SKM-1 (cell line): ENCODE results near the gene ZNF584.
"Not testable (repeated sequence)": the region's sequence is repeated elsewhere in the genome, so short reads cannot be mapped to it uniquely, and the experiment has no call there.

ENCODE experiments used
- DNase-seq: peaks from one replicate; lab custom pipeline; 2025; ENCODE audit not compliant: unreplicated experiment; lab: John Stamatoyannopoulos, UW

ZNF584 gene

DNA sequence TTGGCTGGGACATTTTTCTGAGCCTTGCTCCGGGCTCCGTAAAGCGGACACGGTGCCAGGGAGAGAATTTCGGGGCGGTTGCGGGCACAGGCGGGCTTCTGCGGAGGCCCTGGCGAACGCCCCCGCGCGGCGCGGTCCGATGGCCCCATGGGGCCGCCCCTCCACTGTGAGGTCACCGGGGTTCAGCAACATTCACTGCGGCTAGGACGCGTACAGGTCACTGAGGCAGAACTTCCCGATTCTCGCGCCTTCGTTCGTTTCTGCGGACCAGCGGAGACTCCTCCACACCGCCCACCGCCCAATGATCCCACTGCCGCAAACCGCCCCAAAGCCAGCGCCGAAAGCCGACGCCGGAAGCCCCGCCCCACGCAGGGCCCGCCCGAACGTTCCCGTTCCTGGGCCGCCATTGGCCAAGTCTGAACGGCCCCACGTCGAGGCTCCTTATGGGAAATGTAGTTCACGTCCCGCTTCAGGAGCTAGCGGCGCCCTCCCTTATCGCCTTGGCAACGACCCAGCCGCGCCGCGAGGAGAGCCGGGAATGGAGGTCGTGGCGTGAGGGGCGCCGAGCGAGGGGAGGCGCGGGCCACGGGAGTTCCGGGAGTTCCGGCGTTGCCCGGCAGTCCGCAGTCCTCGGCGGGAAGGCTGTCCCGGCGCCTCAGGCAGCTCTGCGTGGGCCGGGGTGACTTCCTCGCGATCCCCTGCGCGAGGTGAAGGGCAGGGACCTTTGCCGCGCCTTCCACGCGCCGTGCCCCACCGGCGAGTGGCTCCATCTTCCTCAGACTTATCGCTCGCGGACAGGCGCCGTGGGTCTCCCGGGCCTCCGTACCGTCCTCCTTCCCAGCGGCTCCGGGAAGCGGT, at the start of gene ZNF584:
ZNF584 (plus strand) TSS at position 498 of the 858 bp plus-strand sequence. CDS start 499 bp downstream, outside the sequence.
- peak; percentile 50 for DNase-seq

DNA sequence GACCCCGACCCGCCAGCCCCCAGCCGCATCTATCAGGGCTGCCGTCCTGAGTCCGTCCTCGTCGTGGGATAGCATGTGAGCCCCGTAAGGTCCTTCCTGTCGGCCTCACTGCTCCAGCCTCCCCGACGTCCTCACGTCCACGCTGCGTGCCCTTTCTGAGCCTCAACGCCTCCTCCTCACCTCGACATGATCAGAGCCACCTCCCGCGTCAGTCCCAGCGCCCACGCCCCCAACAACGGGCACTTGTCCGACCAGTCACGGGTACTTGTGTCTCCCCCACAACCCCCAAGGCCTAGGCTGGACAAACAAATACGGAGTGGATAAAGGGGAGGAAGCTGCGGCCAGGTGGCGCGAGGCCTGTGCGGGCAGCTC, 46.6 kb upstream of the ZNF584 start:
- DNase-seq, result no peak

DNA sequence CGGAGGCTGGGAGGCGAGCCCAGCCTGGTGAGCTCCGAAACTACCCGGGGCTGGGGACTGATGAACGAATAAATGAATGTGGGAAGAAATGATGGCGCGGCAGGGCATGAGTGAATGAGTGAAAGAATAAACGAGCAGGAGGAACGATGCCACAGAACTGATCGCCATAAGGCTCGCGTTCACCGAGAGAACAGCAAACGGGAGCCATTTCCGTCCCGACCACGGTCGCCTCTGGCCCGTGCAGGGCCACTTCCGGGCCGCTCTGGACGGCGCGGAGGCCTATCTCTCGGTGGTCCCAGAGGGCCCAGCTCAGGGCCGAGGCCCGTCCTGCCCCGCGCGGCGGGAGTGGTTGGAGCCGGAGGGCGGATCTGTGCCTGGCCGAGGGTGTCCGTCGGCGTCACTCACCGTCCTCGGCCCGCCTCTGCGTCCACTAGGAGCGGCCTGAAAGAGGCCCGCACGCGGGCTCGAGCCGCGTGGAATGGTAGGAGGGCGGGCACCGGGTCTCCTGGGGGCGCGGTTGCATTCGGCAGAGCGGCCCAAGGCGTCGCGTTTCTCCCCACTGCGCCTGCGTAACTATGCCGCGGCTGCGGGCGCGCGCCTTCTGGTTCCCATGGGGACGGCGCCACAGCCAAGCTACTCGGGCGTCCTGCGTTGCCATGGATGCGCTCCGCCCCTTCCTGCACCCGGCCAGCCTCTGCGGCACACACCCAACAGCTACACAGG, 46.0 kb upstream of the ZNF584 start, which contains the start of gene ZNF497:
ZNF497 (minus strand) TSS at position 480 of the 723 bp plus-strand sequence. CDS start 5,116 bp downstream, outside the sequence.
- DNase-seq, result peak; percentile 39

DNA sequence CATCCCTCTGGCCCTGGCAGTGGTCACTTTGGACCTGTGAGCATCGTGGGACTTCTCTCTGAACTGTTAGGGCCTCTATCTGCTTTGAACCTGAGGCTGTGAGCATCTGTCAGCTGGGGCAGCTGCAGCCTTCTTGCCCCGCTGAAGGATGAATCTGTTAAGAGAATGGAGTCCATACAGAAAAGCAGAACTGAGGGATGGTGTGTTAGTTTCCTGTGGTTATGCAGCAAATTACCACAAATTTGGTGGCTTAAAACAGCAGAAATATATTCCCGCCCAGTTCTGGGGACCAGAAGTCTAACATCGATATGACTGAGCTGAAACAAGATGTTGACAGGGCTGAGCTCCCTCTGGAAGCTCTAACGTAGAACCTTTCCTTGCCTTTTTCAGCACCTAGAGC, 44.3 kb upstream of the ZNF584 start:
- DNase-seq, result peak; percentile 47

DNA sequence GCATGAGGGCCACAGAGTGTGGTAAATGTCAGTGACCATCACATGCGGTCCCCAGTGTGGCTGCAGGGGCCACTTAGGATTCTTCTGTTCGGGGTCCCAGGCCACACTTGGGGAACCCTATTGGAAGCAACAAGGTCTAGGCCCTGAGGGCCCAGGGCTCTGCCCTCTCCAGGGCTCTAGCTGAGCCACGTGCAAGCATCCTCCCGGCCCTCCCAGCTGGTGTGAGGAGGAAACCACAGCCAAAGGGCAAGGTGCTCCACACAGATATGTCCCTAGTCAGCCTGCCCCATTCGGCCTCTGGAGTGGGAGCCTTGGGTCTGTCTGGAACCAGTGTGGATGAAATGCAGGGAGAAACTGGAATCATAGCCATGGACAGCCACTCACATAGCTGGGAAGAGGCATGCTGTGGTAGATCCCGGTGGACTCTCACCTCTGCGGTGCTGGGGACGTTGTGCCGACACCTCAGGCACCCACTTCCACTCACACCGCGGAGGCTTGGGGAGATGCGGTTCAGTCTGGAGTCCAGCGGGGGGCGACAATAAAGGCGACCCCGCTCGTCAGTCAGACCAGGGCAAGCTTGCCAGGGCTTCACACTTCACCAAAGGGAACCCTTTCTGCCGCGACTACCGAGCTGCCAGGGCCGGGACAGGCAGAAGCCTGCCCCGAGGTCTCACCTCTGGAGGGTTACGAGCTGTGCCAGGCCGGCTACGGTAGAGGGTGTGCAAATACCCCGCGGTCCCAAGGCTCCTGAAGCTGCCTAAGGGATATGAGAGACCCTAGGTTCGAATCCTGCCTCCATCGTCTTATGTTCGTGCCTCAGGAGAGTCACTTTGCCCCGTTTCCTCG, 41.6 kb upstream of the ZNF584 start:
- DNase-seq, result no peak

DNA sequence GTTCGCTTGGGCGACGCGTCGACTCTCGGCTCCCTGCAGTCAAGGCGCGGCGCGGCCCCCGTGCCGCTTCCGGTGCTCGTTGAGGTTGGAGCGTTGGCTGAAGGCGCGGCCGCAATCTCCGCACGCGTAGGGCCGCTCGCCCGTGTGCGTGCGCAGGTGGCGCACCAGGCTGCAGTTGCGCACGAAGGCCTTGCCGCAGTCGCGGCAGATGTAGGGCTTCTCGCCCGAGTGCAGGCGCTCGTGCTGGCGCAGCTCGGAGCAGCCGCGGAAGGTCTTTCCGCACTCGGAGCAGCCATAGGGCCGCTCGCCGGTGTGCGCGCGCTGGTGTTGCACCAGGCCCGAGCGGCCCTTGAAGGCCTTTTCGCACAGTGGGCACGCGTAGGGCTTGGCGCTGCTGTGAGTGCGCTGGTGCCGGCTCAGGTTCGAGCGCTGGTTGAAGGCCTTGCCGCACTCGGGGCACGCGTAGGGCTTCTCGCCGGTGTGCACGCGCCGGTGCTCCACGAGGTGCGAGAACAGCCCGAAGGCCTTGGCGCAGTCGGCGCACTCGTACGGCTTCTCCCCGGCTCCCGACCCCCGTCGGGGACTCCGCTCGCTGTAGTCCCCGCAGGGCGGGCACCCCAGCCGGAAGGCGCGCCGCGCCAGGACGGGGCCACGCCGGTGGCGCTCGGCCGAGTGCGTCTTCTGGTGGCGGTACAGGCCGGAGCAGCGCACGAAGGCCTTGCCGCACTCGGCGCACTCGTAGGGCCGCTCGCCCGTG, 40.6 kb upstream of the ZNF584 start:
- no peak for DNase-seq

DNA sequence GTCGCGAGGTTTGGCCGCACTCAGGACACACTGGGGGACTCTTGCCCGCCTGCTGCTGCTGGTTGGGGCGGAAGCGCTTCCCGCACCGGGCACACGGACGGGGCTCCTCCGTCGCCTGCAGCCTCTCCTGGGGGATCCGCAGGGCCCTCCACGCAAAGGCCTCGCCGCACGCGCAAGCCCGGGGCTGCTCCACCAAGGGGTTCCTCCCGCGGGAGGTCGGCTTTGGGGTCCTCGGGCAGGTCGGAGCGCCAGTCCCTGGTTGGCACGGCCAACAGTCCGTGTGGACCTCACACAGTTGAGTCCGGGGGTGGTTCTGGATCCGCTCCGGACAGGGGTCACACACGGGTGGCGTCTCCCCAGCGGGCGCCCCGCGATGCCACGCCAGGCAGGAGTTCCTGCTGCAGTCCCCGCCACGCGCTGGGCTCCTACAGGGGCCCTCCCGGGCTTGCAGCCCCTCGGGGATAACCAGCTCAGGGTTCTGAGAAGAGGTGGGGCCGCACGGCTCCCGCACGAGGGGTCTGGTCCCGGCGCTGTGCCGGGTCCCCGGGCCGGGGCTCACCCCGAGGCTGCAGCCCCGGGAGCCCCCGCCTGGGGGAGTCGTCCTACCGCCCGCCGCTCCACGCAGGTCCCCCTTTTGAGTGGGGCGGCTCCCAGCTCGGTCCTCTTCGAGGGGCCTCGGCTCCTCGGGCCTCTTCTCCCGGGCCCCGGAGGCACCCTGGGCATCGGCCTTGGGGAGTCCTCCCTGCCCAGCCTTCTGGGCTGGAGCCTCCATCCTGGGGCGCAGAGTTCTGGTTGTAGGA, 39.7 kb upstream of the ZNF584 start:
- DNase-seq, result no peak

DNA sequence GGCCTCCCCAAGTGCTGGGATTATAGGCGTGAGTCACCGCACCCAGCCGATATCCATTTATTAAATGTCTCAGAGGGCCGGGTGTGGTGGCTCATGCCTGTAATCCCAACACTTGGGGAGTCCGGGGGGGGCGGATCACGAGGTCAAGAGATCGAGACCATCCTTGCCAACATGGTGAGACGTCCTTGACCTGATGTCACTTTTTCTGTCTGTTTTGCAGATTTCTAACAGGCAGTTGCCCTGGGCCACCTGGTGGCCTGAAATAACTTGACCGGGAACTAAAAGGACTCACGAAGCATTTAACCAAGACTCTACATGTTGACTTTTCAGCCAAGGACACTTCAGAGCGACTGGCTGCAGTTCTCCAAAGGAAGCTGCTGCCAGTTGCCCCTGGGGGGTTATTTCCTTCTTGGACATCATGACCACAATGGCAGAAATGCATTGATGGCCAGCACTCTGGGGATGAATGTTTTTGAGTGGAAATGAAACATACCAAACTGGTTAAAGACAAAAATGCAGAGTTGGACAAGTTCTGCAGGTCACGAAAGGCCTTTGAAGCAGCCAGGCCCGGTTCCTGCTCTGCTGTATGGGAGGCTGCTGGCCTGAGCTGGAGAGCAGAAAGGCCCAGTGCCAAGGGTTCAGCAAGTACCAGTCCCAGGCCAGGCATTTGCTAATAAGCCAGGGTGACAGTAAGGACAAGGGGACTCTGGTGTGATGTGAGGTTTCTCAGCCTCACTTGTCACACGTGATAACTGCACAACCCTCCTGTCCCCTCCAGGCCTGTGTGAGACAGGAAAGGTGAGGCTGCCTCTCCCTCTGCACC, 35.9 kb upstream of the ZNF584 start:
- no peak for DNase-seq

DNA sequence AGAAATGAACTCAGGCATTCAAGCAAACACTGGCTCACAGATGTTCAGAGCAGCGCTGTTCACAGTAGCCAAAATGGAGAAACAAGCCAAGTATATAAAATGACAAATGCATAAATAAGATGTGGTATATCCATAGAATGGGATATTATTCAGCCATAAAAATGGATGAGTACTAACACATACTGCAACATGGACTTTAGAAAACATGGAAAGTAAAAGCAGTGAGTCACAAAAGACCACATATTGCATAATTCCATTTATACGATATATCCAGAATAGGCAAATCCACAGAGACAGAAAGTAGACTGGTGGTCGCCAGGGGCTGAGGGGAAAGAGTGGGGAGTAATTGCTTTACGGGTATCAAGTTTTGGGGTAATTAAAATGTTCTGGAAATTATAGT, 34.2 kb upstream of the ZNF584 start:
- no peak for DNase-seq

DNA sequence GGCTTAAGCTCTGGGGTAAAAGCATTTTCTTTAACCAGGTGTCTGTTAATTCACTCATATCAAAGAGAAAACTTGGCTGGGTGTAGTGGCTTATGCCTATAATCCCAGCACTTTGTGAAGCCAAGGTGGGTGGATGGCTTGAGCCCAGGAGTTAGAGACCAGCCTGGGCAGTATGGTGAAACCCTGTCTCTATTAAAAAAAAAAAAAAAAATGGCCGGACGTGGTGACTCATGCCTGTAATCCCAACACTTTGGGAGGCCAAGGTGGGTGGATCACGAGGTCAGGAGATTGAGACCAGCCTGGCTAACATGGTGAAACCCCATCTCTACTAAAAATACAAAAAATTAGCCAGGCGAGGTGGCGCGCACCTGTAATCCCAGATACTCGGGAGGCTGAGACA, 31.7 kb upstream of the ZNF584 start:
- DNase-seq, result not testable (repeated sequence)

DNA sequence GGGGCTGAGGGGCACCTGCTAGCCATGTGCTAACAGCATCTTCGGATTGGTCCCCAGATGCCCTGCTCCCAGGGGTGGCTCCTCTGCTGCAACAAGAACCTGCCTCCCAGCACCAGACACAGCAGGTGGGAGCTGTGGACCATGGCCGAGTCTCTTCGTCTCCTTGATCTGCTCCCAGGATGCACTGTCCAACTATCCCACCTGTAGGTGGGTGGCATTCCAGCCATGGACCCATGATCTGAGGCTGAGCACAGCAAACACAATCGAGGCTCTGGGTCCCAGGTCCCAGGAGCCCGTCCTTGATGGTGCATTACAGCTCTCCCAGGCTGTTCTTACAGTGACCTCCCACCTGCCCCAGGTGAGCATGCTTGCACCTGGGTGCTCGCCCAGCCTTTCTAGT, 29.2 kb upstream of the ZNF584 start:
- no peak for DNase-seq

DNA sequence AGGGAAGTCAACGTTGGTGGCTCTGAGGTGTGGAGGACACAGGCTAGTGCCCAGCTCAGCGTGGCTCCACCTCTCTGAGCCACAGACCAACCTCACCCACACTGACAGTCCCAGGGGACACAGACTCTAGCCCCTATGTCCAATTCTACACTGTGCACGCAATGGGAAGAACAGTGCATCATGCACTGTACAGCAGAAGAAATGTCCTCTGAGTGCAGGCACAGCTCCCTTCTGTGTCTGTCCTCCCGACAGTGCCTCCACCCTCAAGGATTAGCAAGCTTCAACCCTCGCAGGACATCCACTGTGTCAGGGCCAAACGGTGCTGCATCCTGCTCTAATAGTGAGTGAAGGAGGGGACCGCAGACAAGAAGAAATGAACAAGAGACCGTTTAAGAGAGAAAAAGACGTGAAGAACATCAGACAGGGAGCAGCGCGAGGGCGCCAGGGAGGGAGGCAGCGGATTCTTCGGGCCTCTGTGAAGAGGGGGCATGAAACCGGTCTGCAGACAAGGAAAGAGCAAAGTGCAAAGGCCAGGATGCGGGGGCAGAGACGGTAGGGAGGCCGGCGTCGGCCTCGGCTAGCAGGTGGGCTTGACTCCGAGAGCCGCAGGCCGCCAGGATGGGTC, 28.3 kb upstream of the ZNF584 start:
- DNase-seq, result no peak

DNA sequence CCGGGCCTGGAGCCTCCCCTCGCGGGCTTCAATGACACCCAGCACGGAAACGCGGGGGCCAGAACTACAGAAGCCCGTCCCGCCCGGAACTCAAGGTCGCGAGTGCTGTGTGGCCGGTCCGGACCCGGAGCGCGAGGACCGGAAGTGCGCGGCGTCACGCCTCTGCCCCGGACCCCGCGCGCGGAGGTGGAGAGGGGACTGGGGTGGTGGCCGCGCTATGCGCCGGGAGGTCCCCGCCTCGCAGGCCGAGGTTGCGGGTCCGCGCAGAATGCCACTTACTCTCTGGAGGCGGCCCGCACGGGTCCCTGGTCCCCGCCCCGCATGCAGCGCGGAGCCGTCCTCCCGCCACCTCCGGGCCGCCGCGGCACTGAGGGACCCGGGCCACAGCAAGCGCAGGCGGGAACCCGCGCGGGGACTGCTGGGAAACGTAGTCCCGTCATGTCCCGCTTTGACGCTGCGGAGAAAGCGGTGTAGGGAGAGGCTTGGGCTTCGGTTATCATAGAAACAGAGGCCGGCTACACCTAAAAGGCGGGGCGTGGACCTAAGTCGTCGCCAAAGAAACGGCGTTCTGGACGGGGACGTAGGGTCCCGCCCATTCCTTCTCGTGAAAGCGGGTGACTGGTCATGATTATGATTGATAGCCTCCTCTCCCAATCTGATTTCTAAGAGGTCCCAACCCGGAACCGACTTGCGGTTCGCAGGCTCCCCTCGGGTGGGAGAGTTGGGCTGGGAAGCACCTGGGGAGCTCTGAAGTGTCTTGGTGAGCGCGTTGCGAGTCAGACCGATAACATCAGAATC, 27.6 kb upstream of the ZNF584 start, which contains the start of gene ZNF837:
ZNF837 (minus strand) TSS at position 369 of the 798 bp plus-strand sequence. CDS start 11,698 bp downstream, outside the sequence.
- peak; percentile 71 for DNase-seq

DNA sequence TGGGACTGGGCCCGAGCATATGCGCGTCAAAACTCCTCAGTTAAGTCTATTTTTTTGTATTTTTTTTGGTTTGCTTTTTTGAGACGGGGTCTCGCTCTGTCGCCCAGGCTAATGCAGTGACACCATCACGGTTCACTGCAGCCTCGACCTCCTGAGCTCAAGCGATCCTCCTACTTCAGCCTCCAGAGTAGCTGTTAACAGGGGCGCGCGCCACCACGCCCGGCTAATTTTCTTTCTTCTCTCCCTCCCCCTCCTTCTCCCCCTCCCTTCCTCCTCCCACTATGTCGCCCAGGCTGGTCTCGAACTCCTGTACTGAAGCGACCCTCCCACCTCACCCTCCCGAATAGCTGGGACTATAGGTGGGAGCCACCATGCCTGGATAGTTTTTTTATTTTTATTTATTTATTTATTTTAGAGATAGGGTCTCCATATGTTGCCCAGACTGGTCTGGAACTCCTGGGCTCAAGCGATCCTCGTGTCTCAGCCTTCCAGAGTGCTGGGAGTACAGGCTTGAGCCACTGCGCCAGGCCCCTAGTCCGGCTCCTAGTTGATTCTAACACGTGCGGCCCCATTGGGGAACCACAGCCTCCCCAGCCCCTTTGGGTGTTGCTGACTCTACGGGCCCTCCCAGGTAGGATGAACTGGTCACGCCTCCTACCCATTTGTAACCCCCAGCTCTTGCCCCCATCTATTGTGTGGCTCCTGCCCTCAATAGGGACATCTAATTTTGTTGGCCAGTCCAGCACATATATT, 26.8 kb upstream of the ZNF584 start:
- DNase-seq, result no peak

DNA sequence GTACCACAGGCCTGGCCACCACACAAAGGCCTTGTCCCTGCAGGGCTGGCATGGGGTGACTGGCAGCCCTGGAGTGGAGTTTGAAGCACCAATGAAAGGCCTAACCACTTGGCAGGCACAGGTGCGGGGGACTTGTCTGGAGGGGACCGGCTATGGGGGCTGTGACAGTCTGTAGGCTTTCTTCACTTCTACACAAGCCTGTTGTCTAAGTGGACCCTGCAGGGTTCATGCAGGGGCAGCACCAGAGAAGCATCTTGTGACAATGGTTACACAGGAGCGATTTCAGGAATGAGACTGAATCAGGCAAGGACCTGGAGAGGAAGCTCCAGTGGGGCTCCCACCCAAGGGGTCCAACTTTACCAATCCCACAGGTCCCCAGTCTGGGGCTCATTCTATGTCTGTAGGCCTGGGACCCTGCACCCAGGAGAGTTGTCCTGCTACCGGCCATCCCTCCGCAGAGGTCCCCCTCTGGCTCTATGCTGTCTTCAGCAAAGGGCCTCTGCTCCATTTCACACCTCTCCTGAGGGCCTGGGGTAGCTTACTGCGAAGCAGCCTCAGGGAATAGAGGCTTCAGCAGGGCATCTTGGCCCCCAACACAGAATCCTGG, 25.3 kb upstream of the ZNF584 start:
- DNase-seq, result no peak

DNA sequence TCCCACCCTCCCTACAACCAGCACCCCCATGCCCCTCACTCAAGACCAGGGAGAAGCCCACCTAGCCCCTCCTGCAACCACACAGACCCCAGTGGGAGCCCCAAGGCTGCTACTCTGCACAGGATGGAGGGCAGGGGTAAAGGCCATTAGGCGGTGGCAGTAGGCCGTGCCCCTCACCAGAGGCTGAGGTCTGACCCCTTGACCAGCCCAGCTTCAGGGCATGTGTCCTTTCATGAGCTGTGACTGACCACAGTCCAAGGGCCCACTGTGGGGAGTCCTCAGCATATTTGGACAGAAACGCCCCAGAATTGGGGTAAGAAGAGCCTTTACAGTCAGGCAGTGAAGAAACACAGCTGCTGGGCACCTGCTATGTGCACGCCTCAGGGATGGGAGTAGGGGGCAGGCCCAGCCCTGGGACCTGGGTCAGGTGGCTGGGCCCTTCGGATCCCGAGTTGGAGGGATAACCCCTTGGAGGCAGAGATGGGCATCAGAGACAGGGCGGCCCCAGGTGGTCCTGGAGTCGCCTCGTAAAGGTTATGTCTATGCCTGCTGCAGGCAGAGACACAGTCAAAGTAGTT, 23.0 kb upstream of the ZNF584 start:
- no peak for DNase-seq
